Spleen (tissue), 11 donors: ENCODE data around the gene LONRF3. TPM values are rescaled to one million over a fixed set of nuclear protein-coding genes. Genes with fewer than 3 reads are reported as not detected.

Experiments
- DNase-seq: peaks from one replicate; pipeline ENCODE4 v3.0.0-alpha.2; 2020
- H3K27ac ChIP-seq, 8 donors: fragments of 200-600 bp; sonication (generic) in 7 of 8; 1 replicate in 4 of 8; 2 replicates in 4 of 8; pipeline versions ENCODE4 v1.5.0 to v1.8.0; 2016 to 2021; ENCODE audit warnings: inconsistent platforms in 4 of 8, mild to moderate bottlenecking in 4 of 8, moderate library complexity in 1 of 8
- H3K27me3 ChIP-seq, 7 donors: fragments of 200-600 bp; sonication (generic) in 6 of 7; replicated peaks in 1 of 7; 1 replicate in 4 of 7; 2 replicates in 3 of 7; pipeline versions ENCODE4 v1.5.0 to v1.8.0; 2016 to 2021; ENCODE audit warnings: inconsistent platforms in 3 of 7, mild to moderate bottlenecking in 1 of 7
- H3K36me3 ChIP-seq, 6 donors: fragments of 200-600 bp; sonication (generic) in 5 of 6; 1 replicate in 4 of 6; 2 replicates in 2 of 6; pipeline versions ENCODE4 v1.5.0 to v1.8.0; 2016 to 2021; ENCODE audit warnings: inconsistent platforms in 2 of 6
- H3K4me1 ChIP-seq, 6 donors: fragments of 200-600 bp; sonication (generic) in 5 of 6; 1 replicate in 3 of 6; 2 replicates in 3 of 6; pipeline versions ENCODE4 v1.5.0 to v1.8.0; 2016 to 2021; ENCODE audit warnings: inconsistent platforms in 3 of 6
- H3K4me3 ChIP-seq, 8 donors: fragments of 200-600 bp; sonication (generic) in 7 of 8; 1 replicate in 4 of 8; 2 replicates in 4 of 8; pipeline versions ENCODE4 v1.5.0 to v1.8.0; 2016 to 2021; ENCODE audit warnings: inconsistent platforms in 4 of 8, mild to moderate bottlenecking in 4 of 8, moderate library complexity in 2 of 8
- H3K9me3 ChIP-seq, 8 donors: fragments of 200-600 bp; sonication (generic) in 7 of 8; 1 replicate in 4 of 8; 2 replicates in 4 of 8; pipeline versions ENCODE4 v1.5.0 to v1.8.0; 2016 to 2021; ENCODE audit warnings: inconsistent platforms in 4 of 8
- POLR2A ChIP-seq, 3 donors: fragments of 450-650 bp; IDR thresholded peaks; one replicate each; pipeline ENCODE4 v1.5.1; 2017; ENCODE audit warnings: antibody characterized with exemption in 3 of 3, mild to moderate bottlenecking in 1 of 3
- POLR2AphosphoS5 ChIP-seq, 3 donors: sonication (generic); formaldehyde crosslinking; IDR thresholded peaks; one replicate each; pipeline ENCODE4 v1.5.1; 2017; ENCODE audit warnings: antibody characterized with exemption in 3 of 3
- WGBS, 5 donors: extraction: QIAGEN DNeasy Blood & Tissue Kit in 3 of 5; methylation state at CpG; one replicate each; pipeline versions ENCODE4 v1.1.5 to v1.1.7; 2013 to 2018; 5-methylcytosine and 5-hydroxymethylcytosine counted together
- intact Hi-C: fragments of 100-400 bp; cut with DNase I; formaldehyde crosslinking; loops from one replicate; pipeline ENCODE4 v1.15.0; 2023; ENCODE audit warnings: low total_unique reads
- polyA plus RNA-seq, 3 donors: library from polyadenylated mRNA; stranded (reverse); fragments of 200-250 nt; gene quantifications; one replicate each; pipeline ENCODE4 v1.2.1, GENCODE V29; 2013
- total RNA-seq, 7 donors: library from RNA; depleted of rRNA in 3 of 7; stranded (reverse); fragments of >200 nt in 3 of 7; fragmentation: NEBNext Ultra II Directional in 4 of 7; extraction: Animal tissue kit (Norgen Biotek cat#: 25700) in 4 of 7; gene quantifications; one replicate each; pipeline versions ENCODE4 v1.1.0 to v1.2.1, GENCODE V29; 2016 to 2021
- TF ChIP-seq, protein P1 (sequence below), 11 experiments: fragments of 200-600 bp in 7 of 11; fragments of 450-650 bp in 4 of 11; sonication (generic) in 4 of 11; IDR thresholded peaks in 8 of 11; conservative IDR thresholded peaks in 3 of 11; 1 replicate in 7 of 11; 2 replicates in 4 of 11; pipeline versions ENCODE4 v1.4.0 to v1.8.0; 2016 to 2021; ENCODE audit warnings: antibody characterized with exemption in 11 of 11, inconsistent platforms in 4 of 11, mild to moderate bottlenecking in 1 of 11
- donor health status: healthy with polysubstance abuse.
- donor health status: DM: no; HTN: no; CAD: no; lungs with moderate emphysema.
- donor health status: DM: no; HTN: no; CAD: no.
- donor health status: Bipolar disorder and iron deficiency.
- donor health status: healthy.
- donor health status: DM: no; HTN: no; CAD: no.
- donor health status: DM: yes; HTN: yes; CAD: no.

The LONRF3 gene
- total and polyA plus RNA-seq, 10 donors: 0.11 to 4.3 (median 2.1) TPM

DNA sequence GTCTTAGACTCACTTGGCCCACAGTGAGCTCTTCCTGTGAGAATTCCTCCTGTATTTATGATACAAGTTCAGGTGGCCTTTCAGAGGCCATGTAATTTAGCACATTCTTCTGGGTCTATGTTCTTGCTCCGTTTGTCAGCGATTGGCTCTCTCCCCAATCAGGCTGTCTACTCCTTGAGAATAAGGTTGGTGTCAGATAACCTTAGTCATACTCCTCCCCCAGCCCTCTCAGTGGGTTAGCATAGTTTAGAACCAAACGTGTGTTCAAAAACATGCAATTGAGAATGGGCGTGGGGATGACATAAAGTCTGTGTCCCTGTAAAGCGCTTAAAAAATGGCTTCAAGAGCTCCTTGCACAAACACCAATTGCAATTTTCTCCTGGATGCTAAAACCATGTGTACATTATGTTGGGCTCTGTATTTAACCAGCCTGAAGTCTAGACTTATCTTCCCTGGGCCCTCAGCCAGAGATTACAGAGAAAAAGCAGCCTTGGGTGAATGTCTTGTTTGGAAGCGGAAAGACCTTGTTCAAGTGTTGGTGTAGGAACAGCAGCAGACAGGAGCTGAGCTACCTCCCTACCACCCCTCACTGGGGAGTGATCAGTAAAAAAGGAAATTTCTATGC is 88.4 kb downstream of the LONRF3 start:
- Histone ChIP-seq H3K4me1 (no peaks in the 10 kb centered on the region), H3K27ac (no peak overlapping the region), H3K4me3 (no peak overlapping the region), H3K36me3 (no peaks in the 10 kb centered on the region), H3K27me3 (peaks cover 0 to 13% (median 0%) of the 10 kb centered on the region in 7 donors), H3K9me3 (no peaks in the 10 kb centered on the region)
- intact Hi-C loops: no loop called here
- DNase-seq: no peak
- TF ChIP-seq POLR2A (IDR thresholded peaks at IDR 0.05) (no peak), POLR2AphosphoS5 (IDR thresholded peaks at IDR 0.05) (no peak)
- TF ChIP-seq, protein P1, sequence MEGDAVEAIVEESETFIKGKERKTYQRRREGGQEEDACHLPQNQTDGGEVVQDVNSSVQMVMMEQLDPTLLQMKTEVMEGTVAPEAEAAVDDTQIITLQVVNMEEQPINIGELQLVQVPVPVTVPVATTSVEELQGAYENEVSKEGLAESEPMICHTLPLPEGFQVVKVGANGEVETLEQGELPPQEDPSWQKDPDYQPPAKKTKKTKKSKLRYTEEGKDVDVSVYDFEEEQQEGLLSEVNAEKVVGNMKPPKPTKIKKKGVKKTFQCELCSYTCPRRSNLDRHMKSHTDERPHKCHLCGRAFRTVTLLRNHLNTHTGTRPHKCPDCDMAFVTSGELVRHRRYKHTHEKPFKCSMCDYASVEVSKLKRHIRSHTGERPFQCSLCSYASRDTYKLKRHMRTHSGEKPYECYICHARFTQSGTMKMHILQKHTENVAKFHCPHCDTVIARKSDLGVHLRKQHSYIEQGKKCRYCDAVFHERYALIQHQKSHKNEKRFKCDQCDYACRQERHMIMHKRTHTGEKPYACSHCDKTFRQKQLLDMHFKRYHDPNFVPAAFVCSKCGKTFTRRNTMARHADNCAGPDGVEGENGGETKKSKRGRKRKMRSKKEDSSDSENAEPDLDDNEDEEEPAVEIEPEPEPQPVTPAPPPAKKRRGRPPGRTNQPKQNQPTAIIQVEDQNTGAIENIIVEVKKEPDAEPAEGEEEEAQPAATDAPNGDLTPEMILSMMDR (IDR thresholded peaks at IDR 0.05 in 8 of 11, conservative IDR thresholded peaks at IDR 0.05 in 3 of 11): no peak
- 76 to 92% (median 89%) methylated on average over 6 of the region's 6 CpGs for WGBS, 5 donors

DNA sequence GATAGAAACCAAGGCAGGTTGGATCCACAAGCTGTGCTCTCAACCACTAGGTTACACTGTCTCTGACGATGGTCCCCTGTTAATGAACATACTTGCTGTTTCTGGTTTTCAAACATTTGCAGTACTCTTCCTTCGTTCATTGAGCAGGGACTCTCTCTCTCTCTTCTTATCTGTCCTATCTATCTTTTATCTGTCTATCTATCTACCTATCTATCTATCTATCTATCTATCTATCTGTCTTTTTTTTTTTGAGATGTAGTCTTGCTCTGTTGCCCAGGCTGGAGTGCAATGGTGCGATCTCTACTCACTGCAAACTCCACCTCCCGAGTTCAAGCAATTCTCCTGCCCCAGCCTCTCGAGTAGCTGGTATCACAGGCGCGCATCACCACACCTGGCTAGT is 89.0 kb downstream of the LONRF3 start:
- TF ChIP-seq, protein P1 (IDR thresholded peaks at IDR 0.05 in 8 of 11, conservative IDR thresholded peaks at IDR 0.05 in 3 of 11): no peak
- TF ChIP-seq POLR2A (IDR thresholded peaks at IDR 0.05) (no peak), POLR2AphosphoS5 (IDR thresholded peaks at IDR 0.05) (no peak)
- no peak overlapping the region for H3K4me3 ChIP-seq
- 75 to 94% (median 93%) methylated on average over 7 of the region's 7 CpGs for WGBS, 5 donors
- peaks cover 0 to 11% (median 0%) of the 10 kb centered on the region in 7 donors for H3K27me3 ChIP-seq
- intact Hi-C loops: no loop called here
- no peaks in the 10 kb centered on the region for H3K36me3 ChIP-seq
- H3K4me1 ChIP-seq: no peaks in the 10 kb centered on the region
- no peaks in the 10 kb centered on the region for H3K9me3 ChIP-seq
- no peak for DNase-seq
- H3K27ac ChIP-seq: no peak overlapping the region

DNA sequence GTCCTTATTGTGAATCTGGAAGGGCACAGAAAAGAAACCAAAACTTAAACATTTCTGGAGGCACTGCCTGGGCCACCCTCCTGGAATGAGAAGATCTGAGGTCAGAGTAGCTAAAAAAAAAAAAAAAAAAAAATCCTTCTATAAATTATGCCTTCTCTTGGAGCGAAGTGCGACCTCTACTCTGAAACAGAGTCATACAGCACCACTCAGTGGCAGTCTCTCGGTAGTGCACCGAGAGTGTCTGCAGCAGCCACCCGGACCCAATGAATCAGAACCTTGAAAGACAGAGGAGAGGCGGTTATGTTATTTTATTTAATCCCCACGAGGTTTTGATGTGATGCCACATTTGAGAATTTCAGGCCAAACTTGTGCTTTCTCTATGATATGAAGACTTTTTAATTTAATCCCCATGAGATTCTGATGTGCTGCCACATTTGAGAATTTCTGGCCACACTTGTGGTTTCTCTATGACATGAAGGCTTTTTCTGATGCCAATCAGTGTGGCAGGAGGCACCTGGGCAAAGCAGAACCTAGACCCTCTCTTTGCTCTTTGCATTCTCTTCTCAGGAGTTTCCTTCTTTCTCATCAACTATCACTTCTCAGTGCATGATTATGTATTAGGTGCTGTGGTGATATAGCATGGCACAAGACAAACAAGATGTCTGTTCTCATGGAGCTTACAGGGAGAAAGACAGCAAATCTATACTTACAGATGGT is 92.8 kb downstream of the LONRF3 start:
- Histone ChIP-seq H3K36me3 (no peaks in the 10 kb centered on the region), H3K4me1 (no peaks in the 10 kb centered on the region), H3K27ac (no peak overlapping the region), H3K27me3 (no peaks in the 10 kb centered on the region), H3K9me3 (no peaks in the 10 kb centered on the region), H3K4me3 (no peak overlapping the region)
- 0 to 6% (median 2%) methylated on average over 7 of the region's 7 CpGs for WGBS, 5 donors
- no peak for DNase-seq
- TF ChIP-seq, protein P1 (IDR thresholded peaks at IDR 0.05 in 8 of 11, conservative IDR thresholded peaks at IDR 0.05 in 3 of 11): peak; percentile 17 to 80 (median 59)
- no peak for TF ChIP-seq POLR2A (IDR thresholded peaks at IDR 0.05)
- intact Hi-C loops: loop anchor here (5.0 kb wide), 1 partner anchor 220 kb away; no protein-coding TSS in a partner anchor

Other genes starting within 250 kb of the LONRF3 start
- 10 to 100 TPM; 35.6 to 67.1 (median 48.3) TPM for gene IL13RA1, start 247.0 kb upstream of the LONRF3 start, total RNA-seq
- 10 to 100 TPM; 17.5 to 18.6 (median 18.5) TPM for gene IL13RA1, start 247.0 kb upstream of the LONRF3 start, polyA plus RNA-seq
- under 1 TPM in 1 of 7 donors, not detected in 6; 0.65 TPM for gene ZCCHC12, start 150.8 kb upstream of the LONRF3 start, total RNA-seq
- gene ZCCHC12, start 150.8 kb upstream of the LONRF3 start, polyA plus RNA-seq: under 1 TPM in 2 of 3 donors, not detected in 1; 0.03 to 0.49 TPM
- not detected for gene CT47C1, start 98.4 kb downstream of the LONRF3 start, total RNA-seq
- not detected for gene CT47C1, start 98.4 kb downstream of the LONRF3 start, polyA plus RNA-seq
- gene KIAA1210, start 153.2 kb downstream of the LONRF3 start, total RNA-seq: not detected
- gene KIAA1210, start 153.2 kb downstream of the LONRF3 start, polyA plus RNA-seq: not detected